Measurements from ENCODE around the gene NSD1.
"Not testable (repeated sequence)": the region's sequence is repeated elsewhere in the genome, so short reads cannot be mapped to it uniquely, and the experiment has no call there.

Gene NSD1

DNA sequence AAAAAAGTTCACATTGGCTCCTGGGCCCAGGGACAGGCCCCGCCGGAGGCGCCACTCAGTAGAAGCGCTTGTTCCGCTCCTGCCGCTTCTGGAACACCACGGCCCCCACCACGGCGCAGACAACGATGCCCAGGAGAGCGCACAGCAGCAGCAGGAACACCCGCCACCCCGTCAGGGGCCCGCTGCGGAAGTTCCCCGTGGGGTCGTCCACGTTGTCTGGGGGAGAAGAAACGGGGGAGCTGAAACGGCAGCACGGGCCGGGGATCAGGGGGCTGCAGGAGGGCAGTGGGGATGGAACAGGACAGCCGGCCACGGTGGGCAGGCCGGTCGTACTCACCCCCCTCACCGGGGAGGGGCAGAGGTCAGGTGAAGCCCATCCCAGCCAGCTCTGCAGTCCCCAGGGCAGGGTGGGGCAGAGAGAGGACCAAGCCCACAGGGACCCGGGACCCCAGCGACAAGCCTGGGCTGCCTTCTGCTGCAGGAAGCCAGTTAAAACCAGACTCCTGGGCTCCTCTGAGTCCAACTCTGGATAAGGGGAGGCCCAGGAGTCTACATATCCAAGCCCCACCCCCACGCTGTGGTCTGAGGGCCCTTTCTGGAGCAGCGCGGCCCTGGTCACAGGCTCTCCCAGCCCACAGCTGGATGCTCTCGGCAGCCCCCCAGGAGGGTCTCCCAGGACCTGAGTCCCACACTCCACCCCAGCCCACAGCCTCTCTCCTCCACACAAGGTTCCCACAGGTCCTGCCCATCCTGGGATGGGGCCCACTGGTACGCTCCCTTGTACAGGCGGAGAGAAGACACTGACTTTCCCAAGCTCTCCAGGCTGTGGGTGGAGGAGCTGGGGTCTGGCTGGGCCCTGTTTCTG, 198.7 kb downstream of the NSD1 start:
- DNase-seq = no peak

DNA sequence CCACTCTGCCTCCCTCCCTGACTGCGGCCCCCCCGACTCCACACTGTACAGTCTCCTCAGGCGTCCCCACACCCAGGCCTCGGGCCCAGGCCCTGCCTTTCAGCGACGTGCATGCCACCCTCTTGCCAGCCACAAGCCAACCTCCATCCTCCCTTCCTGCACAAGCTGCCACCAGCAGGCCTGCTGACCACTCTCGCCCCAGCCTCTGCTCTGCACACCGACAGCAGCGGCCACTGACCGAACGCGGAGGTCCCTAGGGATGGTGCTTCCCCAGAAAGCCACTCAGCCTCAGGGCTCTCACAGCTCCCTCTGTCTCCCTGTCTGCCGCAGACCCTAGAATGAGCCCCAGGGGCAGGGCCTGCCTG, 199.3 kb downstream of the NSD1 start:
- no peak for DNase-seq

DNA sequence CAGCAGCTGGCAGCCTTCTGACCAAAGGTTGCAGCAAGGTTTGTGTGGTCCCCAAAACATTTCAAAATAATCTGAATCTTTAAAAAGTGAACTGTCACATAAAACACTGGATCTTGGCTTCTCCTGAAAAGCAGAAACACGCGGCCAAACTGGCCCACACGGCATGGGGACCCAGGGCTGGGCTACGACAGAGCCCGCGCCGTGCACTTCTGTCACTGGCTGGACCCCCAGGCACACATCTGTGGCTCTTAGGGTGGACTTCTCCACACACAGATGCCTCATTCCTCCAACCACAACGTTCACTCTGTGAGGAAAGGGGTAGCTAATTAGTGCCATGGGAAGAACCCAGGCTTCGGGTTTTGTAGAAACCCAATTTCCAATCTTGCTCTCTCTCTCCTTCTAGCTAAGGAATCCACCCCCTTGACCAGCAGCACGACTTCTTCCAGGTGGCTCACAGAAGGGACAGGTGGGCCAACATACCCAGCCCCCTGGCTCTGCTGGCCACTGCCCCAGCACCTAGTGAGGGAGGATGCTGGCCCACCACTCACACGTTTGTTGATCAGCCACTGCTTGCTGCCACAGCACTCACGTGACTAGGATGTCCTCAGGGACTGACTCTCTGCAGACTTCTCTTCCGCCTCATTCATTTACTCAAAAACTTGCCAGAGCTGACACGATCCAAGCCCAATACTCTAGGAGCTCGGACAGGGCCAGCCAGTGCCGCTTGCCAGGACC, 200.0 kb downstream of the NSD1 start:
- DNase-seq = no peak

DNA sequence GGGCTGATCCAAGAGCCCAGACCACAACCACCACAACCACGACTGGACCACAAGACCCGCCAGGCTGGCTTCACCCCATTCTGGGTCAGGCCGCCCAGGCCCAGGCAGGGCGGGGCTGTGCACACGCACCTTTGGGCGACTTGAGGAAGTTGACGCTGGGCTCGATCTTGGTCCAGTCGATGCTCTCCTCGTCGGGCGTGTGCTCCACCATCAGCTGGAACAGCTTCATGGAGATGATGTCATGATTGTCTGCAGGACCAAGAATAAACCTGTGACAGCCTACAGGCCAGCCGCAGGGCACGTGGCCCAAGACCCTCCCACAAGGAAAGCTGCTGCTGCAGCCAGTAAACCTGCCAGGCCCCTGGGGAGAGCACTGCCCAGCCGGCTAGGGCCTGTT, 200.6 kb downstream of the NSD1 start:
- DNase-seq = no peak

DNA sequence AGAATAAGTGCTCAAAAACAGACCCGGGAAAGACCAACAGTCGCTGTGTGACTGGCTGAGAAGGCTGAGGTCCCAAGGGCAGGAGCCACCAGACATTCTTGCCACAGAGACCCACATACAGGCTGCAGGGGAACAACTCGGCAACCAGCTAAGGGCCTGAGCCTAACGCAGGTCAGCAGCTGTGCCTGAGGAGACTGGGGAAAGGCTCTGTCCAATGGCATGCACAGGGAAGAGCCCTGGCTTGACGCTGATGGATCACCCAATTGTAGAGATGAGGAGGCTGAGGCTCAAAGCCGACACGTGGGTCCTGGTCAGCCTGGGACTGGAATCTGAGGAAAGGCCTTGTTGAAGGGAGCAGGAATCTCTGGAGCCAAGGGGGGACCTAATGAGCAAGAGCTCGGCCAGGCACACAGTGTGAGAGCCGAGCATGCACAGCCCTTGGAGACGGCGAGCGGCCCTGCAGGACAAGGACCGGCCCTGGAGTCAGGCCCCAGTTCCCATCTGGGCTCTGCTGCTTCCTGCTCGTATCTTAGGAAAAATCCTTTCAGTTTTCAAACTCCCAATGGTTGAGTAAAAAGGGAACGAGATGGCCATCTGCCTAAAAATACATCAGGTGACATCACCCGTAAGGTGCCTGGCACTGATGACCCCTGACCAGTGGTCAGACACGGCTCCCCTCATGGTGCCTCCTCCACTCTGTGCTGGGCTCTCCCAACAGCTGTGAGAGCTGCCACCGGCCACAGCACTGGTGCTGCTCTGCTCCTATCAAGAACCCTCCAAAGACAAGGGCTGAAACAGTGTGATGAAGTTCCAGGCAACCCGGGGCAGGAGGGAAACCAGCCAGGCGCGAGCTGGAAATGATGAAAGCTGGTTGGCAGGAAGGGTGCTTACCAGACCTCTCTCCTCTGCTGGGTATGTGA, 201.5 kb downstream of the NSD1 start:
- no peak for DNase-seq

GRCh38 chr5:177335701-177336065, 202.1 kb downstream of the NSD1 start:
- DNase-seq = no peak

- no peak for DNase-seq
These were observed 202.5 kb downstream of the NSD1 start for GRCh38 chr5:177336112-177336511.

DNA sequence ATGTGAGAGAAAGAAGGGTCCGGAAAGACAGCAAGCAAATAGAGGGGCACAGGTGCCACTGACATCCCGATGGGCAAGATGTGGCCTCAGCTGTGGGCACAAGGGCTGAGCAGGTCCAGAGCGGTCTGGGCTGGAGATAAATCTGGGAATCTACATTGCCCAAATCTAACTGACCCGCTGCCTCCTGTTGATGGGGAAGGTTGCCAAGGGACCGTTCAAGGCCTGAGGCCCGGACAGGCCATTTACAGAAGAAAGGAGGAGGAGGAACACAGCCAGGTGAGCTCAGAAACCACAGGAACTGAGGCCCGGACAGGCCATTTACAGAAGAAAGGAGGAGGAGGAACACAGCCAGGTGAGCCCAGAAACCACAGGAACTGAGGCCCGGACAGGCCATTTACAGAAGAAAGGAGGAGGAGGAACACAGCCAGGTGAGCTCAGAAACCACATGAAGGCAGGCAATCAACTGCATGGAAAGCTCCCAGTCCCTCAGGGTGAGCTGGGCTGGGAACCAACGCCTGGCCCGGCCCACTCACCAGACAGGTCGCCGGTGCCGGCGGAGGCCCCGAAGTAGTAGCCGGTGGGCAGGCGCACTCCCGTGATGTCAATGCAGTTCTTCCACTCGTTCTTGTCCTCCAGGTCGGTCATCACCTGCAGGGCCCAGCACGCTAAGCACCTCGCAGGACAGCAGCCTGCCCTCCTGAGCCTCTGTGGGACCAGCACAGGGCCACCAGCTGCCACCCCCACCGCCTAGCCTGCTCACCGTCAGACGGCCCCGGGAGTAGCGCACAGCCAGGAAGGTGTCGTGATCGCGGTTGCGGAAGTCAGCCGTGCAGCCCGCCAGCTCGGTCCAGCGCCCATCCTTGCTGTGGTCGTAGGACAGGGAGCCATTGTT, 203.3 kb downstream of the NSD1 start:
- DNase-seq = no peak

DNA sequence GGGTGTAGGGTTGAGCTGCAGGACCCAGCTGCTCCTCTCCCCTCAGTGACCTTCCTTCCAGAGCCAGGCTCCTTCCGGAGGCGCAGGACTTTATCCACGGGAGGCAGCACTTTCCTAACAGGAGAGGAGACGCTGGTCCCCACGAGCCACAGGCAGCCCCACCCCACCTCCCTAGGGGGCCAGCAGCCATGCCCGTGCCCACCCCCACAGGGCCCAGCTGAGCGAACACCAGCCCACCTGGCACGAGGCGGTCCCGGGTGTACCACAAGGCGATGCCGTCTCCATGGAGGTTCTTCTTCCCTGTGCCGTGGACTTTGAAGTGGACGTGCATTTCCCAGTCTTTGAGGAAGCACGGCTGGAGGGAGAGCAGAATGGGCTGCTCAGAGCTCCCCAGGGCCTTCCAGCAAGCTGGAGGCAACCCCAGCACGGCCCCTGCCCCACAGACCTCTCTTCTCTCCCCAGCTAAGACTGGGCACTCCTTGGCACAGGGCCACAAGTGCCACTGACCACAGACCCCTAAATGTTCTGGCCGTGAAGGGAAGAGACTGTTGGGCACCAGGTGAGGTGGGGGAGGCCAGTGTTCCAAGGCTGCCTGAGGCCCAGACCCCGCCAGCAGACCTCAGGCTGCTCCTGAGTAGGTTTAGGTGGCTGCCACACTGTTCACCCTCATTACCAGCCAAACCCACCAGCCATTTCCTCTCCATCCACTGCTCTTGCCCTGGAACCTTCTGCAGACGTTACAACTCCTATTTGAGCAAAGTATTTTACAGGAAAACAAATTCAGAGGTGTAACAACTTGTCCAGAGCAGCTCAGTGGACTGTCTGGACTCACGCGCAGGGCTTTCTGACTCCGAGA, 204.9 kb downstream of the NSD1 start:
- DNase-seq = no peak

DNA sequence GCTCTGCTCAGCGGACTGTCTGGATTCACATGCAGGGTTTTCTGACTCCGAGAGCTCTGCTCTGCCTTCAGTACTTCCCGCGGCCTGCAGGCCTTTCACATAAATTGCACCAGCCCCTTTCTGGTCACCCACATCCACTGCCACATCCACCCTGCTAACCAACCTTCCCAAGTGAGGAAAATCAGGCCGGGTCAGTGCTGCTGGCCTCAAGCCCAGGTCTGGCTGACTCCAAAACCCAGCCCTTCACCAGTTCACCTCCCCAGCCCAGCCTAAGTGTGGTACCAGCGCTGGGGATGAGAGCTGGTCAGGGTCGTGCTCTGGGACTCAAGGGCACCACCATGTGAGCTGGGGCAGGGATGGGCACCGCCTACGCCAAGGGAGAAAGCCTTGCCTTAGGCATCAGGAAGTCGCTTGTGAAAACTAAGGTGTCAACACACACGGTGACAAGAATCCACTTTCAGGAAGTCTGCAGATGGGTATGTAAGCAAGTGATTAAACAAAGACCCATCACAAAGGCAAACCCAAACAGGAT, 205.6 kb downstream of the NSD1 start:
- no peak for DNase-seq

GRCh38 chr5:177343000-177343399, 209.4 kb downstream of the NSD1 start:
- DNase-seq = not testable (repeated sequence)

- DNase-seq = no peak
These were observed 210.2 kb downstream of the NSD1 start for GRCh38 chr5:177343777-177344176.

GRCh38 chr5:177344891-177345290, 211.3 kb downstream of the NSD1 start:
- DNase-seq = no peak

DNA sequence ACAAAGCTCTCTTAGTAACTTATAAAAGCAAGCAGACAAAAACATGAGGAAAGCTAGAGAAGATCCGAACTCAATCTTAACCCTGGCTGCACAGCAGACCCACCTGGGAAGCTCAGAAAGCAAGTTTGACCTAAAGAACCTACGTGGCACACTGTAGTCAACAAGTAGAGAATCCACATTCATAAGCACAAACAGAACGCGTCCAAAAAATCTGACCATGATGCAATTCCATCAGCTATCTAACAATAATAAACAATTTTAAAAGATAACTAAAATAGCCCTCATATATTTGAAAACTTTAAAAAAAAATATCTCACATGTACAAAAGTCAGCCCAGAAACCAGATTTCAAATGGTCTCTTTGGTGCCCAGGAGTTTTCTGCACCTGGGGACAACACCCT, 213.2 kb downstream of the NSD1 start:
- DNase-seq = no peak

DNA sequence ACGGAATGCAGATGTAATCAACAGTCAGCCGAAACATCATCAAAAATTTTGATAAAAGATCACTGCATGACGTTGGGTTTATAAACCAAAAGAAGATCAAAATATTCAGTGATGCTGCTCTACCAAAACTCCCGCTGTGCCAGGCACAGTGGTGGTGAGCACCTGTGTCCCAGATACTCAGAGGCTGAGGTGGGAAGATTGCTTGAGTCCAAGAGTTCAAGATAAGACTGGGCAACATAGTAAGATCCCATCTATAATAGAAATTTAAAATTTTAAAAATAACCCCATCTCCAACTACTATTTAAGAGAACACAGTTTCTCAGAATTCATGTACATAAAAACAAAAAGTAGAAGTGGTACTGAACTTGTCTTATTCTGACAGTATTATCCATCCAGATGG, 214.1 kb downstream of the NSD1 start:
- no peak for DNase-seq

DNA sequence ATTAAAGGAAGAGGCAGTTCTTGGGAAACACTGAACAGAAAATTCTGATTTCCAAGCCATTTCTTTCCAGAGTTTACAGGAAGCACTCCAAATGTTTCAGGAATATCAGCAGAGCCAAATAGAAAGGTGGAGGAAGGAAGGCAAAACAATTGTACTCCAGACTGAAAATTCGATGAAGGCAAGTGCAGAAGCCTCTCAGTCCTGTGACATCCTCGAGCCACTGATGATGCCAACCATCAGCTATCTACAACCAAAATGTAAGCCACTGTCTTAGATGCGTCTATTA, 215.7 kb downstream of the NSD1 start:
- no peak for DNase-seq

GRCh38 chr5:177349762-177350161, 216.2 kb downstream of the NSD1 start:
- DNase-seq = no peak
